ENCODE measurements around the gene FGD4. TPM values are rescaled to one million over a fixed set of nuclear protein-coding genes. Genes with fewer than 3 reads are reported as not detected.

The FGD4 gene
- total RNA-seq, 1 experiment from 2014 or later = 39.7 TPM

DNA sequence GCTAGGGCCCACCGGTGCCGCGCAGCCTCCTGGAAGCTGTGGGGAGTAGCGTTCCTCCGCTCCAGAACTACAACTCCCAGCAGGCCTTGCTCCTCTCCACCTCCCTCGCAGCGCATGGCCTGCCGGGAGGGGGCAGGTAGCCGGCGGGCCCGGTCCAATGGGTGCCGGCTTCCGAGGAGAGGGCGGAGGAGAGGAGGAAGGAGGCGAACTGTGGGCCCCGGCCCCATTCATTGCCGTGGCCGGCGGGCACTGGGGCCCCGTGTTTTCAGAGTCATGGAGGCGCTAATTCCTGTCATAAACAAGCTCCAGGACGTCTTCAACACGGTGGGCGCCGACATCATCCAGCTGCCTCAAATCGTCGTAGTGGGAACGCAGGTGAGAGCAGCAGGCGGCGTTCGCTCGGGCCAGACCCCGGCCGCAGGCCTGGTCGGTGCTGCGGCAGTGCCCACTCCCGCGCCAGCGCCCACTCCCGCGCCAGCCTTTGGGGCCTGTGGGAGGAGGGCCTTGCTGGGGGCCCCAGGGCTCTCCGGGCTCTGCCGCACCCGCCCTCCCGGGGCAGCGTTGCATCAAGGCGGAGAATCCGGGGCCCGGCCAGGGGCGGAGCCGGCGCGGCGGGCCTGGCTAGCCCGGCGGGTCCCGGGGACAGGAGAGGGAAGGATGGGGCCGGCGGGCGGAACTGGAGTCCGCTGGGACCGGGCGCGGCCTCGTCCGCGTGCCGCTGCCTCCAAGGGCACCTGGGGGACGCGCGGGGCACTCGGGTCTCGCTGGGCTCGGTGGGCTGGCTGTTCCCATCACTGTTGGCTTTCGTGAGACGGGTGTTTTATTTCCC is 279.9 kb downstream of the FGD4 start, which contains the start of gene DNM1L (continued):
- TF ChIP-seq, protein P1, sequence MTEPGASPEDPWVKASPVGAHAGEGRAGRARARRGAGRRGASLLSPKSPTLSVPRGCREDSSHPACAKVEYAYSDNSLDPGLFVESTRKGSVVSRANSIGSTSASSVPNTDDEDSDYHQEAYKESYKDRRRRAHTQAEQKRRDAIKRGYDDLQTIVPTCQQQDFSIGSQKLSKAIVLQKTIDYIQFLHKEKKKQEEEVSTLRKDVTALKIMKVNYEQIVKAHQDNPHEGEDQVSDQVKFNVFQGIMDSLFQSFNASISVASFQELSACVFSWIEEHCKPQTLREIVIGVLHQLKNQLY (CRISPR knock-in tag; IDR thresholded peaks at IDR 0.05) = no peak
- TF ChIP-seq ATF1 (CRISPR knock-in tag; IDR thresholded peaks at IDR 0.05) = no peak
- TF ChIP-seq TP53 (CRISPR knock-in tag; IDR thresholded peaks at IDR 0.05) = peak; percentile 40; the same call in 1 of the 2 replicates
- TF ChIP-seq, protein P2, sequence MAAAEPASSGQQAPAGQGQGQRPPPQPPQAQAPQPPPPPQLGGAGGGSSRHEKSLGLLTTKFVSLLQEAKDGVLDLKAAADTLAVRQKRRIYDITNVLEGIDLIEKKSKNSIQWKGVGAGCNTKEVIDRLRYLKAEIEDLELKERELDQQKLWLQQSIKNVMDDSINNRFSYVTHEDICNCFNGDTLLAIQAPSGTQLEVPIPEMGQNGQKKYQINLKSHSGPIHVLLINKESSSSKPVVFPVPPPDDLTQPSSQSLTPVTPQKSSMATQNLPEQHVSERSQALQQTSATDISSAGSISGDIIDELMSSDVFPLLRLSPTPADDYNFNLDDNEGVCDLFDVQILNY (CRISPR knock-in tag; IDR thresholded peaks at IDR 0.05) = peak; percentile 73; the same call in 1 of the 2 replicates
- TF ChIP-seq KAT7 (CRISPR knock-in tag; IDR thresholded peaks at IDR 0.05; ENCODE audit: borderline replicate concordance) = peak; percentile 88; the same call in 1 of the 2 replicates
- TF ChIP-seq OVOL2 (CRISPR knock-in tag; IDR thresholded peaks at IDR 0.05; ENCODE audit: borderline replicate concordance) = no peak
- TF ChIP-seq JUN (CRISPR knock-in tag; IDR thresholded peaks at IDR 0.05) = peak; percentile 85
- no peak; the same call in 1 of the 2 replicates for TF ChIP-seq SMAD3 (CRISPR knock-in tag; IDR thresholded peaks at IDR 0.05; ENCODE audit: borderline replicate concordance)
- no peak for TF ChIP-seq ZNF138 (CRISPR knock-in tag; conservative IDR thresholded peaks at IDR 0.05)
- TF ChIP-seq TEAD4 (CRISPR knock-in tag; IDR thresholded peaks at IDR 0.05) = peak; percentile 42; the same call in 1 of the 2 replicates
- TF ChIP-seq GABPB1 (CRISPR knock-in tag; IDR thresholded peaks at IDR 0.05) = peak; percentile 45
- peak; percentile 42; the same call in 1 of the 2 replicates for TF ChIP-seq ZNF317 (CRISPR knock-in tag; IDR thresholded peaks at IDR 0.05; ENCODE audit: borderline replicate concordance, low read depth)
- TF ChIP-seq TCF7 (CRISPR knock-in tag; IDR thresholded peaks at IDR 0.05; ENCODE audit: low read depth) = no peak
- no peak for TF ChIP-seq NFYB (CRISPR knock-in tag; conservative IDR thresholded peaks at IDR 0.05; ENCODE audit: low read depth)
- no peak for TF ChIP-seq GTF2I (CRISPR knock-in tag; conservative IDR thresholded peaks at IDR 0.05)
- no peak for TF ChIP-seq RORB (CRISPR knock-in tag; IDR thresholded peaks at IDR 0.05)
- peak; percentile 95 for TF ChIP-seq FOXP1 (CRISPR knock-in tag; IDR thresholded peaks at IDR 0.05; ENCODE audit: borderline replicate concordance)
- TF ChIP-seq, protein P3, sequence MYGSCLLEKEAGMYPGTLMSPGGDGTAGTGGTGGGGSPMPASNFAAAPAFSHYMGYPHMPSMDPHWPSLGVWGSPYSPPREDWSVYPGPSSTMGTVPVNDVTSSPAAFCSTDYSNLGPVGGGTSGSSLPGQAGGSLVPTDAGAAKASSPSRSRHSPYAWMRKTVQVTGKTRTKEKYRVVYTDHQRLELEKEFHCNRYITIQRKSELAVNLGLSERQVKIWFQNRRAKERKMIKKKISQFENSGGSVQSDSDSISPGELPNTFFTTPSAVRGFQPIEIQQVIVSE (CRISPR knock-in tag; IDR thresholded peaks at IDR 0.05; ENCODE audit: borderline replicate concordance) = no peak
- TF ChIP-seq, protein P4, sequence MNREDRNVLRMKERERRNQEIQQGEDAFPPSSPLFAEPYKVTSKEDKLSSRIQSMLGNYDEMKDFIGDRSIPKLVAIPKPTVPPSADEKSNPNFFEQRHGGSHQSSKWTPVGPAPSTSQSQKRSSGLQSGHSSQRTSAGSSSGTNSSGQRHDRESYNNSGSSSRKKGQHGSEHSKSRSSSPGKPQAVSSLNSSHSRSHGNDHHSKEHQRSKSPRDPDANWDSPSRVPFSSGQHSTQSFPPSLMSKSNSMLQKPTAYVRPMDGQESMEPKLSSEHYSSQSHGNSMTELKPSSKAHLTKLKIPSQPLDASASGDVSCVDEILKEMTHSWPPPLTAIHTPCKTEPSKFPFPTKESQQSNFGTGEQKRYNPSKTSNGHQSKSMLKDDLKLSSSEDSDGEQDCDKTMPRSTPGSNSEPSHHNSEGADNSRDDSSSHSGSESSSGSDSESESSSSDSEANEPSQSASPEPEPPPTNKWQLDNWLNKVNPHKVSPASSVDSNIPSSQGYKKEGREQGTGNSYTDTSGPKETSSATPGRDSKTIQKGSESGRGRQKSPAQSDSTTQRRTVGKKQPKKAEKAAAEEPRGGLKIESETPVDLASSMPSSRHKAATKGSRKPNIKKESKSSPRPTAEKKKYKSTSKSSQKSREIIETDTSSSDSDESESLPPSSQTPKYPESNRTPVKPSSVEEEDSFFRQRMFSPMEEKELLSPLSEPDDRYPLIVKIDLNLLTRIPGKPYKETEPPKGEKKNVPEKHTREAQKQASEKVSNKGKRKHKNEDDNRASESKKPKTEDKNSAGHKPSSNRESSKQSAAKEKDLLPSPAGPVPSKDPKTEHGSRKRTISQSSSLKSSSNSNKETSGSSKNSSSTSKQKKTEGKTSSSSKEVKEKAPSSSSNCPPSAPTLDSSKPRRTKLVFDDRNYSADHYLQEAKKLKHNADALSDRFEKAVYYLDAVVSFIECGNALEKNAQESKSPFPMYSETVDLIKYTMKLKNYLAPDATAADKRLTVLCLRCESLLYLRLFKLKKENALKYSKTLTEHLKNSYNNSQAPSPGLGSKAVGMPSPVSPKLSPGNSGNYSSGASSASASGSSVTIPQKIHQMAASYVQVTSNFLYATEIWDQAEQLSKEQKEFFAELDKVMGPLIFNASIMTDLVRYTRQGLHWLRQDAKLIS (CRISPR knock-in tag; IDR thresholded peaks at IDR 0.05; ENCODE audit: borderline replicate concordance) = 0 out of 2 replicates have a peak, but pooled peaks have one; percentile 53
- no peak for TF ChIP-seq NR3C1 (CRISPR knock-in tag; conservative IDR thresholded peaks at IDR 0.05; ENCODE audit: low read depth)
- TF ChIP-seq, protein P5, sequence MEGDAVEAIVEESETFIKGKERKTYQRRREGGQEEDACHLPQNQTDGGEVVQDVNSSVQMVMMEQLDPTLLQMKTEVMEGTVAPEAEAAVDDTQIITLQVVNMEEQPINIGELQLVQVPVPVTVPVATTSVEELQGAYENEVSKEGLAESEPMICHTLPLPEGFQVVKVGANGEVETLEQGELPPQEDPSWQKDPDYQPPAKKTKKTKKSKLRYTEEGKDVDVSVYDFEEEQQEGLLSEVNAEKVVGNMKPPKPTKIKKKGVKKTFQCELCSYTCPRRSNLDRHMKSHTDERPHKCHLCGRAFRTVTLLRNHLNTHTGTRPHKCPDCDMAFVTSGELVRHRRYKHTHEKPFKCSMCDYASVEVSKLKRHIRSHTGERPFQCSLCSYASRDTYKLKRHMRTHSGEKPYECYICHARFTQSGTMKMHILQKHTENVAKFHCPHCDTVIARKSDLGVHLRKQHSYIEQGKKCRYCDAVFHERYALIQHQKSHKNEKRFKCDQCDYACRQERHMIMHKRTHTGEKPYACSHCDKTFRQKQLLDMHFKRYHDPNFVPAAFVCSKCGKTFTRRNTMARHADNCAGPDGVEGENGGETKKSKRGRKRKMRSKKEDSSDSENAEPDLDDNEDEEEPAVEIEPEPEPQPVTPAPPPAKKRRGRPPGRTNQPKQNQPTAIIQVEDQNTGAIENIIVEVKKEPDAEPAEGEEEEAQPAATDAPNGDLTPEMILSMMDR (IDR thresholded peaks at IDR 0.05) = no peak
- TF ChIP-seq ZNF416 (CRISPR knock-in tag; IDR thresholded peaks at IDR 0.05) = no peak
- TF ChIP-seq, protein P6, sequence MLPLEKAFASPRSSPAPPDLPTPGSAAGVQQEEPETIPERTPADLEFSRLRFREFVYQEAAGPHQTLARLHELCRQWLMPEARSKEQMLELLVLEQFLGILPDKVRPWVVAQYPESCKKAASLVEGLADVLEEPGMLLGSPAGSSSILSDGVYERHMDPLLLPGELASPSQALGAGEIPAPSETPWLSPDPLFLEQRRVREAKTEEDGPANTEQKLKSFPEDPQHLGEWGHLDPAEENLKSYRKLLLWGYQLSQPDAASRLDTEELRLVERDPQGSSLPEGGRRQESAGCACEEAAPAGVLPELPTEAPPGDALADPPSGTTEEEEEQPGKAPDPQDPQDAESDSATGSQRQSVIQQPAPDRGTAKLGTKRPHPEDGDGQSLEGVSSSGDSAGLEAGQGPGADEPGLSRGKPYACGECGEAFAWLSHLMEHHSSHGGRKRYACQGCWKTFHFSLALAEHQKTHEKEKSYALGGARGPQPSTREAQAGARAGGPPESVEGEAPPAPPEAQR (CRISPR knock-in tag; IDR thresholded peaks at IDR 0.05) = no peak
- TF ChIP-seq, protein P7, sequence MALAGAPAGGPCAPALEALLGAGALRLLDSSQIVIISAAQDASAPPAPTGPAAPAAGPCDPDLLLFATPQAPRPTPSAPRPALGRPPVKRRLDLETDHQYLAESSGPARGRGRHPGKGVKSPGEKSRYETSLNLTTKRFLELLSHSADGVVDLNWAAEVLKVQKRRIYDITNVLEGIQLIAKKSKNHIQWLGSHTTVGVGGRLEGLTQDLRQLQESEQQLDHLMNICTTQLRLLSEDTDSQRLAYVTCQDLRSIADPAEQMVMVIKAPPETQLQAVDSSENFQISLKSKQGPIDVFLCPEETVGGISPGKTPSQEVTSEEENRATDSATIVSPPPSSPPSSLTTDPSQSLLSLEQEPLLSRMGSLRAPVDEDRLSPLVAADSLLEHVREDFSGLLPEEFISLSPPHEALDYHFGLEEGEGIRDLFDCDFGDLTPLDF (CRISPR knock-in tag; IDR thresholded peaks at IDR 0.05) = no peak
- no peak for TF ChIP-seq GRHL2 (CRISPR knock-in tag; IDR thresholded peaks at IDR 0.05; ENCODE audit: insufficient replicate concordance, severe bottlenecking)
- TF ChIP-seq NR1H2 (CRISPR knock-in tag; IDR thresholded peaks at IDR 0.05) = no peak
- TF ChIP-seq TEAD1 (CRISPR knock-in tag; IDR thresholded peaks at IDR 0.05) = 0 out of 2 replicates have a peak, but pooled peaks have one; percentile 39
- no peak for TF ChIP-seq FOXJ3 (CRISPR knock-in tag; IDR thresholded peaks at IDR 0.05; ENCODE audit: borderline replicate concordance)

Measured in WTC11 (cell line).